Fibroblast of villous mesenchyme (primary cell): ENCODE data around the gene TAX1BP1. TPM values are rescaled to one million over a fixed set of nuclear protein-coding genes. Genes with fewer than 3 reads are reported as not detected.

Source experiments
- DNase-seq: peaks from one replicate; pipeline ENCODE4 v3.0.0-alpha.2; 2010; ENCODE audit warnings: low read depth
- H3K4me3 ChIP-seq: 2 replicates; pipeline ENCODE4 v1.5.1; 2011; ENCODE audit warnings: low read depth, mild to moderate bottlenecking, low read length
- total RNA-seq: library from RNA; depleted of rRNA; stranded (reverse); fragments of >200 nt; gene quantifications from 2 replicates; pipeline ENCODE4 v1.2.3, GENCODE V29; 2012
- TF ChIP-seq, protein P1 (sequence below): IDR thresholded peaks from 2 replicates; pipeline ENCODE4 v1.5.1; 2012; ENCODE audit warnings: low read depth, mild to moderate bottlenecking, low read length; ENCODE audit not compliant: insufficient read depth

Gene TAX1BP1
- total RNA-seq, 1 donor: 99.7 TPM

DNA sequence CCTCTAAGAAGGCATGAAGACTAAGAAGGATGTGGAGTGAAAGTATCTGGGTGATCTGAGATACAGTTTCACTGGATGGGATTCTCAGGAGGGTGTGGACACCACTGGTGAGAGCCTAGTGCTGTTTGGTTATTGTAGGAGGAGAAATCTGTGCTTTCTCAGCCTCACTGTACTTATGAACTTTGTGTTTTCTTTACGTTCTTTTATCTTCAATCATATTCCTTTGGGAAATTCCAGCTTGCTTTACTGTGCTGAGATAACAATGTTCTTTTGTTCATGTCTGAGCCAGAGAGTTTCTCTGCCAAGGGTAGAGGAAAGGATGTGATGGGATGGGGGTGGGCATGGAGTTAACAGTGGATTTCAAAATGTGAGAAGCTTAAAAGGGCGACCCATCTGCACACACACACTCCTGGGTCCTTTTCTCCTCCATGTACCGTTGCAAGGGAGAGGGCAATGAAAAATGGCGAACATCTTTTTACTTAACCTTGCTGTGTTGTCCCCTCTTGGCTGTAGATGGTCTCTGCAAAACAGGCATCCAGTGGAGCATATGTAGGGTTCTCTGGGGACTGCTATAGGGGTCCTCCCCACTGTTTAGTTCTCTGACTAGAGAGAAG is 25.0 kb upstream of the TAX1BP1 start:
- no peak for DNase-seq
- TF ChIP-seq, protein P1, sequence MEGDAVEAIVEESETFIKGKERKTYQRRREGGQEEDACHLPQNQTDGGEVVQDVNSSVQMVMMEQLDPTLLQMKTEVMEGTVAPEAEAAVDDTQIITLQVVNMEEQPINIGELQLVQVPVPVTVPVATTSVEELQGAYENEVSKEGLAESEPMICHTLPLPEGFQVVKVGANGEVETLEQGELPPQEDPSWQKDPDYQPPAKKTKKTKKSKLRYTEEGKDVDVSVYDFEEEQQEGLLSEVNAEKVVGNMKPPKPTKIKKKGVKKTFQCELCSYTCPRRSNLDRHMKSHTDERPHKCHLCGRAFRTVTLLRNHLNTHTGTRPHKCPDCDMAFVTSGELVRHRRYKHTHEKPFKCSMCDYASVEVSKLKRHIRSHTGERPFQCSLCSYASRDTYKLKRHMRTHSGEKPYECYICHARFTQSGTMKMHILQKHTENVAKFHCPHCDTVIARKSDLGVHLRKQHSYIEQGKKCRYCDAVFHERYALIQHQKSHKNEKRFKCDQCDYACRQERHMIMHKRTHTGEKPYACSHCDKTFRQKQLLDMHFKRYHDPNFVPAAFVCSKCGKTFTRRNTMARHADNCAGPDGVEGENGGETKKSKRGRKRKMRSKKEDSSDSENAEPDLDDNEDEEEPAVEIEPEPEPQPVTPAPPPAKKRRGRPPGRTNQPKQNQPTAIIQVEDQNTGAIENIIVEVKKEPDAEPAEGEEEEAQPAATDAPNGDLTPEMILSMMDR: no peak
- H3K4me3 ChIP-seq: no peak overlapping the region

DNA sequence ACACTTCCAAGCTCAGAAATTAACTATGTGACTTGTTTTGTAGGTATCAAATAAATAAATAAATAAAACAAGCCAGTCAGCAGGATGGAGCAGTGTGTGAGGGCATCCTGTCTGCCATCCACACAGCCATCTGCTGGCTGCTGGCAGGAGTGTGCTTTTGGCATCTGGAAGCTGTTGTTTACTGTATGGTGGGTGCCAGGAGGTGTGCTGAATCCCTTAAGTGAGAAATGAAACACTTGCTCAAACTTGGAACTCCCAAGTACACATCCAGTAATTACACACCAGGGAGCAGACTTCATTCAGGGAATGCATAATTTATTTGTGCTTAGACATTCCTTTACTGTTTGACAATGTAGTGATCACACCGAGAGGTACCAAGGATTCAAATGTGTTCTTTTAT is 16.9 kb upstream of the TAX1BP1 start:
- DNase-seq: no peak
- H3K4me3 ChIP-seq: no peak overlapping the region
- TF ChIP-seq, protein P1: no peak

DNA sequence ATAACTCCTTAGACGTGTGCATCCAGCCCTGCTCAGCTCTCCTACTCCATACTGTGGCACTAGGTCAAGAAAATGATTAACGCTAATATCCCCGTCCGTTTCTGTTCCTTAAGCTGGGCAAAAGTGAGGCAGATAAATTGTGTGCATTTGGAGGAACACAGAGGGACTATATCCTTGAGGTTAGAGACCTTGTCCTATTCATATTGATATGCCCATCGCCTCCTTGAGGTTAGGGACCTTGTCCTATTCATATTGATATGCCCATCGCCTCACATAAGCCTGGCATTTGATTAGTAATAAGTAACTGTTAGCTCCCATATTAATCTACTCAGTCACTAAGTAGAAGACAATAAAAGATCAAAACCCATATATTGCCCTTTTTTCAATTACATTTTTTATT is 12.9 kb upstream of the TAX1BP1 start:
- H3K4me3 ChIP-seq: no peak overlapping the region
- TF ChIP-seq, protein P1: no peak
- DNase-seq: no peak

DNA sequence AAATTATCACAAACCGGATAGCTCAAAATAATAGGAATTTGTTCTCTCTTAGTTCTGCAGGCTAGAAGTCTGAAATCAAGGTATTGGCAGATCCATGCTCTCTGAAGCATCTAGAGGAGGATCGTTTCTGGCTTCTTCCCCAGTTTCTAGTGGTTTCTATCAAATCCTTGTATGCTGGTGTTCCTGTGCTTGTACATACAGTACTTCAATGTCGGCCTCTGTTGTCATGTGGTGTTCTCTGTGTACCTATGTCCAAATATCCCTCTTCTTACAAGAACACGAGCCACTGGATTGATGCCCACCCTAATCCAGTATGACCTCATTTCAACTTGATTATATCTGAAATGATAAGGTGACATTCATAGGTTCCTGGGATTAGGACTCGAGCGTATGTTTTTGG is 9.8 kb upstream of the TAX1BP1 start:
- no peak for DNase-seq
- no peak overlapping the region for H3K4me3 ChIP-seq
- TF ChIP-seq, protein P1: no peak

DNA sequence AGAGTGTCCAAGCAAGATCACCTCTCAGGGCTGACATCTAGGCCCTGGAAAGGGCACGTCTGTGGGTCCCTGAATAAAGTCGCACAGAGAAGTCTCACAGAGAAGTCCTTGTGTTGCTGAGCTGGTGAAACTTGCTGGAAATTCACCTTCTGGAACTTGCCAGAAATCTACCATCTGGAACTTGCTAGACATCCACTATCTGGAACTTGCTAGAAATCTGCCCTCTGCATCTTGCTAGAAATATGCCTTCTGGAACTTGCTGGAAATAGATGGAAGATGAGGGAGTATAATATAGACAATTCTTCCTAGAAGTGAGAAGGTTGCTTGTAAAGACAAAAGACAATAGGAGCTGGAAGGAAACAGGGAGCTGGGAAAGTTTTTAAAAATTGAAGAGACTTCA is 5.4 kb upstream of the TAX1BP1 start:
- no peak for DNase-seq
- TF ChIP-seq, protein P1: no peak
- no peak overlapping the region for H3K4me3 ChIP-seq

DNA sequence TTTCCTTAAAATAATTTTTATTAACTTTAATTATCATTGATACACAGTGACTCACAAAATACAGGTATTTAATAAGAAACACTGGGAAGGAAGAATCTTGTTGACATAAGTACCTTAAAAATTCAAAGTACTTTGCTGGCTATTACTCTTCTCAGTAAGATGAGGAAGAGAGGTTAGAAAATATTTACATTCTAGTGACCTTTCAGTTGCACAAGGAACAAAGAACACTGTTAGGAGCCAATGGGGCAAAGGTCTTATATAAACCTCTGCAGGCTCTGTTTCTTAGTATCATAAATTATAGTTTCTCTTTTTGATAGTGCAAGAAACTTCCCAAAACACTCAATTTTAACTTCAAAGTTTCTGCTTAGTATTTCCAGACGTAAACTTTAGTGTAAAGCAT is 4.8 kb upstream of the TAX1BP1 start:
- TF ChIP-seq, protein P1: no peak
- peak; percentile 78 for DNase-seq
- H3K4me3 ChIP-seq: no peak overlapping the region

DNA sequence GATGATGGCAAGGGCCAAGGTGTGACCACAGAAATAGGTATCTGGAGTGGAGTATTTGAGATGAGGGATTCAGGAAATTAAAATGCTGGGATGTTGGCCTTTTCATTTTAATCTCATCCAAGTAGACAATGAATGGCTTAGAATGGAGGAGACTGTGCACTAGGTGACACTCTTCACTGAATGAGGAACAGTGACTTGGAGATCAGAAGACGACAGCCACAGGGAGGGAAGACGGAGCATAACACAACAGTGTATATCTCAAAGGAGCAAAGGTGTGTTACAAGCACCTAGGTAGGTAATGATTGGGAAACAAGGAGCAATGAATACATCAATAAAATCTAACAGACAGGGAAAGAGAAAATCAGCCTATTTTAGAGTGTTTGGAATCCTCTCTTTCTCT is 4.1 kb upstream of the TAX1BP1 start:
- TF ChIP-seq, protein P1: no peak
- H3K4me3 ChIP-seq: no peak overlapping the region
- no peak for DNase-seq
